Skeletal muscle satellite cell (primary cell): ENCODE data around the gene TNFRSF21.

Source experiments
- H3K27me3 ChIP-seq: 2 replicates; pipeline ENCODE4 v1.7.0; 2013; ENCODE audit warnings: low read length; ENCODE audit not compliant: control insufficient read depth, insufficient read depth
- H3K36me3 ChIP-seq: 2 replicates; pipeline ENCODE4 v1.7.0; 2013; ENCODE audit warnings: mild to moderate bottlenecking, control low read depth, low read length; ENCODE audit not compliant: insufficient read depth
- H3K4me1 ChIP-seq: 2 replicates; pipeline ENCODE4 v1.7.0; 2013; ENCODE audit warnings: low read length; ENCODE audit not compliant: control insufficient read depth, insufficient read depth
- H3K4me2 ChIP-seq: 2 replicates; pipeline ENCODE4 v1.7.0; 2013; ENCODE audit warnings: mild to moderate bottlenecking, low read length
- H3K4me3 ChIP-seq: 2 replicates; pipeline ENCODE4 v1.7.0; 2013; ENCODE audit warnings: low read length
- H3K9ac ChIP-seq: 2 replicates; pipeline ENCODE4 v1.7.0; 2013; ENCODE audit warnings: mild to moderate bottlenecking, low read depth, low read length, moderate library complexity
- H3K9me3 ChIP-seq: replicated peaks from 2 replicates; pipeline ENCODE4 v1.7.0; 2013; ENCODE audit warnings: mild to moderate bottlenecking, control low read depth, low read length

Gene TNFRSF21

DNA sequence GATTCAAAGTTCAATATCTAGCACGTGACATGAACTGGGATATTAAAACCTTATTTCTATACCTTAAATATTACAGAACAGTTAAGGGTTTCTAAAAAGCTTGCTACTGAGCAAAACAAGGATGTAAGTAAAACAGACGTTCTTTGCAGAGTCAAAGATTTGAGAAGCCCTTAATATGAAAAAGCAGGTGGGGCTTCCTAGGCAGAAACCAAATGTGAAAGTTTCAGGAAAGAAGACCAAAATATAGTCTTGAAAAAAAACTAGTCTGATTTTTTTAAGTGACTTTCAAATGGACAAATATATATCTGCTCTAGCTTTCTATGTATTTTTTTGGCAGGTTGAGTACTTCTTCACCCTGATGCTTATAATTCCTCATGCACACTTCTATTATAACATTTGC, 63.2 kb downstream of the TNFRSF21 start:
- Histone ChIP-seq H3K36me3 (no peaks in the 10 kb centered on the region), H3K9me3 (no peaks in the 10 kb centered on the region), H3K9ac (no peak overlapping the region), H3K4me1 (peaks cover 15% of the 10 kb centered on the region), H3K4me3 (no peak overlapping the region), H3K4me2 (no peak overlapping the region), H3K27me3 (no peaks in the 10 kb centered on the region)

- Histone ChIP-seq H3K4me2 (no peak overlapping the region), H3K4me3 (no peak overlapping the region), H3K4me1 (peaks cover 15% of the 10 kb centered on the region), H3K9ac (no peak overlapping the region), H3K27me3 (no peaks in the 10 kb centered on the region), H3K36me3 (no peaks in the 10 kb centered on the region), H3K9me3 (no peaks in the 10 kb centered on the region)
Measured at GRCh38 chr6:47245745-47246371, 63.8 kb downstream of the TNFRSF21 start.

DNA sequence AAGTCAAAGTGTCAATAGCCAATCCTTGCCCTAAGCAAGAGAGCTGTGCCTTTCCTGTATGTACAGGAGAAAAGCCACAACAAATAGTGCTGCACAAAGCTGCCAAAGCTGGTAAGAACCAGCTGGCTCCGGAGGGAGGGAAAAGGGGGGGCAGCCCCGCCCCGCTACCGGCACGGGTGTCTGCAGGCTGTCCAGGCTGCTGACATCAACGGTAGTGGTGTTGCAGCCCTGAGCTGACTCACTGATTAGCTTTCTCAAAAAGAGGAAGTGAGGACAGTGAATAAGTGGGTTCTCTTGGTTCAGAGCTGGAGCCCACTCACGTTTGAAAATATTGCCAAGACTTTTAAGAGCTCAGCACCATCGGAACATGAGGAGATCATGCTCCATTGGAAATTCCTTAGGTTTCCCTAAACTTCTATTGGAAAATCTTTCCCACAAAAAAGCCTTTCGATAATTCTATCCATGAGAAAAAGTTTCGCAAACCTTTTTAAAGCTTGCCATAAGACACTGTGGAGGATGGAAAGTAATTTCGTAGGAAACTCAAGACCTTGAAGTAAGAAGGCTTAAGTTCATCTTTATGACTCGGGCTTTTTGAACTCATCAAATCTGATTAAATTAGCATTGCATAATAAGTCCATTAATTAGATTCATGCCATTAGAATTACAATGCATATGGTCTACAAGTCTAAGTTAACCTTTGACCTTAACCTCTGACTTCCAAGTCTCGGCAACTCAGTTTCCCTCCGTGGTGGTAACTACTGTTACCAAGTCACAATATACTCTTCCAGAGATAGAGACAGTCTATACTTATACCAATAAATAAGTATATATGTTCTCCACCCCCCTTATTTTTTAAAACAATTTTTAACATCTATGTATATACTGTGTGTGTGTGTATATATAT, 67.0 kb downstream of the TNFRSF21 start:
- Histone ChIP-seq H3K9ac (peak overlapping the region; percentile 58), H3K36me3 (no peaks in the 10 kb centered on the region), H3K27me3 (no peaks in the 10 kb centered on the region), H3K9me3 (no peaks in the 10 kb centered on the region), H3K4me3 (peak overlapping the region; percentile 11), H3K4me2 (peak overlapping the region; percentile 58), H3K4me1 (peaks cover 15% of the 10 kb centered on the region)

- Histone ChIP-seq H3K27me3 (no peaks in the 10 kb centered on the region), H3K36me3 (no peaks in the 10 kb centered on the region), H3K4me3 (no peak overlapping the region), H3K4me2 (peak overlapping the region; percentile 58), H3K9ac (peak overlapping the region; percentile 58), H3K4me1 (peaks cover 15% of the 10 kb centered on the region), H3K9me3 (no peaks in the 10 kb centered on the region)
Measured at GRCh38 chr6:47241742-47242482, 67.8 kb downstream of the TNFRSF21 start.

- Histone ChIP-seq H3K9ac (no peak overlapping the region), H3K4me2 (no peak overlapping the region), H3K4me1 (peaks cover 15% of the 10 kb centered on the region), H3K36me3 (no peaks in the 10 kb centered on the region), H3K27me3 (no peaks in the 10 kb centered on the region), H3K9me3 (no peaks in the 10 kb centered on the region), H3K4me3 (no peak overlapping the region)
Measured at GRCh38 chr6:47240277-47240890, 69.3 kb downstream of the TNFRSF21 start.

- no peak overlapping the region for H3K4me2 ChIP-seq
- H3K36me3 ChIP-seq = no peaks in the 10 kb centered on the region
Measured at GRCh38 chr6:47239546-47239945, 70.2 kb downstream of the TNFRSF21 start.

GRCh38 chr6:47238456-47238995, 71.2 kb downstream of the TNFRSF21 start:
- no peaks in the 10 kb centered on the region for H3K27me3 ChIP-seq
- H3K4me1 ChIP-seq = peaks cover 15% of the 10 kb centered on the region
- no peak overlapping the region for H3K9ac ChIP-seq
- no peak overlapping the region for H3K4me3 ChIP-seq
- no peaks in the 10 kb centered on the region for H3K9me3 ChIP-seq
- no peak overlapping the region for H3K4me2 ChIP-seq
- H3K36me3 ChIP-seq = no peaks in the 10 kb centered on the region

More at GRCh38 chr6:47239546-47239945, 70.2 kb downstream of the TNFRSF21 start:
- Histone ChIP-seq H3K4me1 (peaks cover 15% of the 10 kb centered on the region), H3K9me3 (no peaks in the 10 kb centered on the region), H3K4me3 (no peak overlapping the region), H3K27me3 (no peaks in the 10 kb centered on the region), H3K9ac (no peak overlapping the region)

GRCh38 chr6:47237196-47237595, 72.5 kb downstream of the TNFRSF21 start:
- no peak overlapping the region for H3K4me2 ChIP-seq
- no peaks in the 10 kb centered on the region for H3K36me3 ChIP-seq
- no peaks in the 10 kb centered on the region for H3K27me3 ChIP-seq
- no peak overlapping the region for H3K4me3 ChIP-seq
- peaks cover 6% of the 10 kb centered on the region for H3K4me1 ChIP-seq
- H3K9ac ChIP-seq = no peak overlapping the region
- H3K9me3 ChIP-seq = no peaks in the 10 kb centered on the region

DNA sequence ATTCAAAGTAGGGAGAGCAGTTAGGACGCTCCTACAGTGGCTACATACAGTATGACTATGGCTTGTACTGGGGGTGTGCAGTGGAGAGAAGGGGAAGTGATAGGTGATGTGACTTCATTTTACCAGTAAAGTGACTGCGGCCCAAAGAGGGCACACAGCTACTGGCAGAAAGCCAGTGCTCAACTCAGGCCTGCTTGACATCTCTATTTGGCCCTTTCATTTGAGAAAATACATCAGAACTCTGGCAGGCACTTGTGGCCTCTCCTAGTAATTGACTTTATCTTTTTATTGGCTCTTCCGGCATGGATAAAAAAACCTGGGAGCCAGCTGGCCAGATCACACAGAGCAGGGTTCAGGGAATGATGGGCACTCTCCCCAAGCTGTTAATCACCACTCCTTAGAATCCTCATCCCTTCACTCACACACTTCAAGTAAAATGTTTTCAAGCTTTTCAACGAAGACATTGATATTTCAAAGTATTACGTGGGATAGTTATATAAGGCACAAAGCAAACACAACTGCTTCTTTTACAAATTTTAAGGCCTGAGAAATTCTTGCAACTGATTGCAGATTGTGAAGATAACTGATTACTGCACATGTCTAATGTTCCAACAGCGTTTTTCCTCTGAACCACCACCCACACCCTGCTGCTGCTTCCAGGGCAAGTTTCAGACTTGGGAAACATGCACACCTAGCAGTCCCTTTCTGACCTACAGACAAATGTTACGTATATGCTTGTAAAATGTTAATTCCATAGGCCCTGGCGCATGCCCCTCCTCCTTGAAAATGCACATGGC, 73.5 kb downstream of the TNFRSF21 start:
- H3K4me2 ChIP-seq = no peak overlapping the region
- H3K9ac ChIP-seq = no peak overlapping the region
- H3K36me3 ChIP-seq = no peaks in the 10 kb centered on the region
- H3K4me3 ChIP-seq = no peak overlapping the region
- H3K27me3 ChIP-seq = no peaks in the 10 kb centered on the region
- no peaks in the 10 kb centered on the region for H3K4me1 ChIP-seq
- no peaks in the 10 kb centered on the region for H3K9me3 ChIP-seq

- no peaks in the 10 kb centered on the region for H3K9me3 ChIP-seq
- no peaks in the 10 kb centered on the region for H3K4me1 ChIP-seq
- no peak overlapping the region for H3K9ac ChIP-seq
- no peak overlapping the region for H3K4me3 ChIP-seq
- H3K36me3 ChIP-seq = no peaks in the 10 kb centered on the region
- H3K27me3 ChIP-seq = no peaks in the 10 kb centered on the region
- H3K4me2 ChIP-seq = no peak overlapping the region
Measured at GRCh38 chr6:47235421-47235820, 74.3 kb downstream of the TNFRSF21 start.
